Pancreas (tissue), 10 donors: ENCODE measurements around the gene FAM184B. TPM values are rescaled to one million over a fixed set of nuclear protein-coding genes. Genes with fewer than 3 reads are reported as not detected.

Source experiments
- ATAC-seq, 4 donors: fragments of 200-7000 bp; cut with Tn5 transposase; one replicate each; pipeline versions ENCODE4 v1.8.0 to v1.9.1; 2020; ENCODE audit warnings: mild to moderate bottlenecking in 4 of 4, moderate library complexity in 4 of 4
- DNase-seq, 6 donors: peaks; one replicate each; pipeline ENCODE4 v3.0.0-alpha.2; 2020
- FAIRE-seq: peaks from 2 replicates; lab custom pipeline; 2012; peaks lifted over from hg19 to GRCh38; lab: Jason Lieb, UNC
- H3K27ac ChIP-seq, 4 donors: fragments of 200-600 bp; sonication (generic); 1 replicate in 3 of 4; 2 replicates in 1 of 4; pipeline versions ENCODE4 v1.5.0 to v1.8.0; 2020
- H3K27me3 ChIP-seq, 4 donors: fragments of 200-600 bp; one replicate each; pipeline ENCODE4 v1.8.0; 2021
- H3K36me3 ChIP-seq, 3 donors: fragments of 200-600 bp; sonication (generic) in 1 of 3; one replicate each; pipeline versions ENCODE4 v1.5.0 to v1.8.0; 2020 to 2021
- H3K4me1 ChIP-seq, 3 donors: fragments of 200-600 bp; one replicate each; pipeline ENCODE4 v1.8.0; 2021
- H3K4me3 ChIP-seq, 4 donors: fragments of 200-600 bp; sonication (generic) in 2 of 4; one replicate each; pipeline versions ENCODE4 v1.5.0 to v1.8.0; 2020 to 2021
- H3K9me3 ChIP-seq, 4 donors: fragments of 200-600 bp; one replicate each; pipeline ENCODE4 v1.8.0; 2021
- WGBS, 2 donors: extraction: QIAGEN DNeasy Blood & Tissue Kit; methylation state at CpG; one replicate each; pipeline ENCODE4 v1.1.7; 2013; 5-methylcytosine and 5-hydroxymethylcytosine counted together
- intact Hi-C, 3 donors: fragments of 100-400 bp; cut with DNase I; formaldehyde crosslinking; loops; one replicate each; pipeline versions ENCODE4 v1.11.1 to v1.14.2; 2022
- polyA plus RNA-seq, 2 donors: library from polyadenylated mRNA; stranded (reverse); fragments of 200-250 nt; gene quantifications; one replicate each; pipeline ENCODE4 v1.2.3, GENCODE V29; 2013
- total RNA-seq, 6 donors: library from RNA; stranded (reverse); fragmentation: NEBNext Ultra II Directional in 4 of 6; extraction: Animal tissue kit (Norgen Biotek cat#: 25700) in 4 of 6; gene quantifications; one replicate each; pipeline versions ENCODE4 v1.2.1 to v1.2.4, GENCODE V29; 2021 to 2023
- TF ChIP-seq, protein P1 (sequence below), 4 donors: fragments of 200-600 bp; sonication (generic) in 3 of 4; IDR thresholded peaks; one replicate each; pipeline versions ENCODE4 v1.5.0 to v1.8.0; 2021; ENCODE audit warnings: antibody characterized with exemption in 4 of 4
- donor health status: healthy with polysubstance abuse.
- donor health status: DM: no; HTN: no; CAD: no; lungs with moderate emphysema.
- donor health status: DM: no; HTN: no; CAD: no.
- donor health status: control.
- donor health status: control.
- donor health status: Bipolar disorder and iron deficiency.
- donor health status: DM: yes; HTN: yes; CAD: no.
- donor health status: DM: no; HTN: no; CAD: no.
- donor health status: DM: no; HTN: no; CAD: no.
- donor health status: DM: yes; HTN: yes; CAD: no.

Gene FAM184B
- total and polyA plus RNA-seq, 8 donors: 0.04 to 0.07 TPM; not detected in 6

GRCh38 chr4:17633600-17633999 is 147.8 kb downstream of the FAM184B start:
- no peaks in the 10 kb centered on the region for H3K9me3 ChIP-seq
- peaks cover 0 to 27% (median 3%) of the 10 kb centered on the region in 3 donors for H3K36me3 ChIP-seq
- no peaks in the 10 kb centered on the region for H3K27me3 ChIP-seq
- FAIRE-seq (no peak), ATAC-seq (no peak), DNase-seq (no peak)
- TF ChIP-seq, protein P1, sequence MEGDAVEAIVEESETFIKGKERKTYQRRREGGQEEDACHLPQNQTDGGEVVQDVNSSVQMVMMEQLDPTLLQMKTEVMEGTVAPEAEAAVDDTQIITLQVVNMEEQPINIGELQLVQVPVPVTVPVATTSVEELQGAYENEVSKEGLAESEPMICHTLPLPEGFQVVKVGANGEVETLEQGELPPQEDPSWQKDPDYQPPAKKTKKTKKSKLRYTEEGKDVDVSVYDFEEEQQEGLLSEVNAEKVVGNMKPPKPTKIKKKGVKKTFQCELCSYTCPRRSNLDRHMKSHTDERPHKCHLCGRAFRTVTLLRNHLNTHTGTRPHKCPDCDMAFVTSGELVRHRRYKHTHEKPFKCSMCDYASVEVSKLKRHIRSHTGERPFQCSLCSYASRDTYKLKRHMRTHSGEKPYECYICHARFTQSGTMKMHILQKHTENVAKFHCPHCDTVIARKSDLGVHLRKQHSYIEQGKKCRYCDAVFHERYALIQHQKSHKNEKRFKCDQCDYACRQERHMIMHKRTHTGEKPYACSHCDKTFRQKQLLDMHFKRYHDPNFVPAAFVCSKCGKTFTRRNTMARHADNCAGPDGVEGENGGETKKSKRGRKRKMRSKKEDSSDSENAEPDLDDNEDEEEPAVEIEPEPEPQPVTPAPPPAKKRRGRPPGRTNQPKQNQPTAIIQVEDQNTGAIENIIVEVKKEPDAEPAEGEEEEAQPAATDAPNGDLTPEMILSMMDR (IDR thresholded peaks at IDR 0.05): no peak
- H3K27ac ChIP-seq: no peak overlapping the region
- 93 to 96% methylated on average over 9 of the region's 9 CpGs for WGBS, 2 donors
- no peaks in the 10 kb centered on the region for H3K4me1 ChIP-seq
- H3K4me3 ChIP-seq: no peak overlapping the region
- intact Hi-C loops: no loop called here

- TF ChIP-seq, protein P1 (IDR thresholded peaks at IDR 0.05): no peak
- FAIRE-seq: no peak
- no peak for ATAC-seq
- H3K4me1 ChIP-seq: no peaks in the 10 kb centered on the region
- H3K4me3 ChIP-seq: no peak overlapping the region
- H3K27ac ChIP-seq: no peak overlapping the region
- no peak for DNase-seq
- WGBS, 2 donors: 92 to 95% methylated on average over 4 of the region's 4 CpGs
- intact Hi-C loops: no loop called here
- no peaks in the 10 kb centered on the region for H3K9me3 ChIP-seq
- H3K27me3 ChIP-seq: no peaks in the 10 kb centered on the region
- peaks cover 2 to 55% (median 25%) of the 10 kb centered on the region in 3 donors for H3K36me3 ChIP-seq
Measured at GRCh38 chr4:17630228-17630627, 151.2 kb downstream of the FAM184B start.

DNA sequence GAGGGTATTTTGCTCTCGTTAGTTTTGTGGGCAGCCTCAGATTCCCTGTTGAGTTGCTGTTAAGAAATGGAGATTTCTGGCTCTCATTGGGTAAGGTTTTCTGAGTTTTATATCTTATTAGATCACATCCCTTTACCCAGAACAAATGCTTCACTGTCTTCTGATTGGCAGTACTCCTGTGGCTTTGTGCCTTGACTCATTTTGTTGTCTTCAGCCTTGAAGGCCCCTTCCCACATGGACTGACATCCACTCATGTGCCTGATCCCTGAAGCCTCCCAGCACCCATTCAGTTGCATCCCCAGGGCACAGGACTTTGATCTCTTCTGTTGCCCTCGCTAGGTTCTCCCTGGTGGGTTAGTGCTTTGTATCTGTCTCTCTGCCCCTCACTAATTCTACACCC is 156.6 kb downstream of the FAM184B start:
- Histone ChIP-seq H3K36me3 (peaks cover 5 to 76% (median 43%) of the 10 kb centered on the region in 3 donors), H3K27me3 (no peaks in the 10 kb centered on the region), H3K4me1 (no peaks in the 10 kb centered on the region), H3K27ac (no peak overlapping the region), H3K4me3 (no peak overlapping the region), H3K9me3 (no peaks in the 10 kb centered on the region)
- no peak for ATAC-seq
- no peak for FAIRE-seq
- TF ChIP-seq, protein P1 (IDR thresholded peaks at IDR 0.05): no peak
- intact Hi-C loops: no loop called here
- WGBS, 2 donors: 78 to 89% methylated on average over 2 of the region's 2 CpGs
- DNase-seq: no peak

- no peaks in the 10 kb centered on the region for H3K27me3 ChIP-seq
- no peak for DNase-seq
- no peak overlapping the region for H3K27ac ChIP-seq
- H3K36me3 ChIP-seq: peaks cover 5 to 72% (median 43%) of the 10 kb centered on the region in 3 donors
- no peak for ATAC-seq
- FAIRE-seq: no peak
- no peaks in the 10 kb centered on the region for H3K9me3 ChIP-seq
- TF ChIP-seq, protein P1 (IDR thresholded peaks at IDR 0.05): no peak
- no peaks in the 10 kb centered on the region for H3K4me1 ChIP-seq
- no peak overlapping the region for H3K4me3 ChIP-seq
- 79 to 84% methylated on average over 7 of the region's 7 CpGs for WGBS, 2 donors
- intact Hi-C loops: no loop called here
Measured at GRCh38 chr4:17623451-17624001, 157.9 kb downstream of the FAM184B start.

- H3K36me3 ChIP-seq: peaks cover 3 to 38% (median 21%) of the 10 kb centered on the region in 3 donors
- WGBS, 2 donors: 57% methylated on average over 7 of the region's 7 CpGs
- no peak overlapping the region for H3K27ac ChIP-seq
- FAIRE-seq (no peak), ATAC-seq (peak in 2 of 4 donors; percentile 52 to 58), DNase-seq (no peak)
- H3K4me1 ChIP-seq: peaks cover 8 to 13% (median 10%) of the 10 kb centered on the region in 3 donors
- H3K27me3 ChIP-seq: no peaks in the 10 kb centered on the region
- TF ChIP-seq, protein P1 (IDR thresholded peaks at IDR 0.05): no peak
- no peak overlapping the region for H3K4me3 ChIP-seq
- intact Hi-C loops: no loop called here
- no peaks in the 10 kb centered on the region for H3K9me3 ChIP-seq
Measured at GRCh38 chr4:17619416-17620105, 161.9 kb downstream of the FAM184B start.
